A673 (cell line): ENCODE measurements around the gene TRMT61A. TPM values are rescaled to one million over a fixed set of nuclear protein-coding genes. Genes with fewer than 3 reads are reported as not detected.

Source experiments
- BruUV-seq: library from RNA; stranded (reverse); fragments of 400-500 nt; replicated peaks from 2 replicates; lab custom pipeline; 2021; lab: Mats Ljungman, UMichigan
- CTCF ChIA-PET: fragments of 300-600 bp; sonication (Branson Sonifier 250); formaldehyde crosslinking; loops from one replicate; lab custom pipeline; 2022; ENCODE audit warnings: antibody characterized with exemption; lab: Charles Lee
- POLR2A ChIA-PET: fragments of 300-600 bp; sonication (Branson Sonifier 250); formaldehyde crosslinking; loops from one replicate; lab custom pipeline; 2022; ENCODE audit warnings: antibody characterized with exemption; ENCODE audit not compliant: low non-redundant PET; lab: Charles Lee
- DNase-seq: peaks from one replicate; pipeline ENCODE4 v3.0.0-alpha.2; 2015; ENCODE audit warnings: low spot score
- H3K27ac ChIP-seq: fragments of 200-600 bp; sonication (generic); 2 replicates; pipeline ENCODE4 v1.5.1; 2016; ENCODE audit warnings: mixed run types, low read depth, mild to moderate bottlenecking, mixed read lengths, antibody characterized with exemption, low read length; ENCODE audit not compliant: poor library complexity, severe bottlenecking
- H3K27me3 ChIP-seq: fragments of 200-600 bp; sonication (generic); replicated peaks from 2 replicates; pipeline ENCODE4 v1.6.1; 2017; ENCODE audit warnings: mixed run types, low read depth, mild to moderate bottlenecking, mixed read lengths, antibody characterized with exemption, low read length; ENCODE audit not compliant: insufficient read depth, poor library complexity
- H3K36me3 ChIP-seq: fragments of 200-600 bp; sonication (generic); 2 replicates; pipeline ENCODE4 v1.6.1; 2016; ENCODE audit warnings: mixed run types, mild to moderate bottlenecking, mixed read lengths, antibody characterized with exemption, low read length; ENCODE audit not compliant: insufficient read depth, poor library complexity, severe bottlenecking
- H3K4me1 ChIP-seq: fragments of 200-600 bp; sonication (generic); 2 replicates; pipeline ENCODE4 v1.6.1; 2017; ENCODE audit warnings: mixed run types, mild to moderate bottlenecking, mixed read lengths, antibody characterized with exemption, low read length; ENCODE audit not compliant: insufficient read depth, poor library complexity, severe bottlenecking
- H3K4me3 ChIP-seq: fragments of 200-600 bp; sonication (generic); 2 replicates; pipeline ENCODE4 v1.5.1; 2016; ENCODE audit warnings: low read depth, mixed run types, mild to moderate bottlenecking, mixed read lengths, low read length; ENCODE audit not compliant: poor library complexity, severe bottlenecking
- H3K9me3 ChIP-seq: fragments of 200-600 bp; sonication (generic); 2 replicates; pipeline ENCODE4 v1.6.1; 2016; ENCODE audit warnings: mixed run types, low read depth, mild to moderate bottlenecking, mixed read lengths, antibody characterized with exemption, low read length; ENCODE audit not compliant: poor library complexity, severe bottlenecking
- EZH2 ChIP-seq: fragments of 200-600 bp; sonication (generic); IDR thresholded peaks from 2 replicates; pipeline ENCODE4 v1.6.1; 2017; ENCODE audit warnings: borderline replicate concordance, low read depth, mild to moderate bottlenecking, mixed read lengths, antibody characterized with exemption, low read length; ENCODE audit not compliant: poor library complexity, severe bottlenecking
- intact Hi-C: fragments of 100-400 bp; cut with micrococcal nuclease; formaldehyde crosslinking; loops from one replicate; pipeline ENCODE4 v1.10.0; 2022; ENCODE audit not compliant: unreplicated experiment
- total RNA-seq: library from RNA; stranded (reverse); gene quantifications from 2 replicates; pipeline ENCODE4 v1.2.3, GENCODE V29; 2021
- TF ChIP-seq, protein P1 (sequence below): fragments of 300-800, 200-600 bp; sonication (generic); conservative IDR thresholded peaks from 2 replicates; pipeline ENCODE4 v1.5.1; 2017; ENCODE audit warnings: low read depth, mild to moderate bottlenecking, antibody characterized with exemption, low read length, moderate library complexity, mixed read lengths

Gene TRMT61A
- total RNA-seq, 1 experiment from 2014 or later: 23.6 TPM

DNA sequence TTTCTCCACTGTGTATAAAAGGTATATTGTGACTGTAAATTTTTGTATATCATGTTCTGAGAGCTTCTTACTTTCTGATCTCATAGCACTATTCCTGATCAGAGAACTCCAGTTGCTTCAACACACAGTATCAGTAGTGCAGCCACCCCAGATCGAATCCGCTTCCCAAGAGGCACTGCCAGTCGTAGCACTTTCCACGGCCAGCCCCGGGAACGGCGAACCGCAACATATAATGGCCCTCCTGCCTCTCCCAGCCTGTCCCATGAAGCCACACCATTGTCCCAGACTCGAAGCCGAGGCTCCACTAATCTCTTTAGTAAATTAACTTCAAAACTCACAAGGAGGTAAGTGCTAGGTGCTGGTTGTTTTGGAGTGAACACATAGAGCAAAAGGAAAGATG lies 37.3 kb upstream of the TRMT61A start:
- no peak for DNase-seq
- Histone ChIP-seq H3K4me1 (no peaks in the 10 kb centered on the region), H3K36me3 (peaks cover 38% of the 10 kb centered on the region), H3K27ac (no peak overlapping the region), H3K27me3 (no peaks in the 10 kb centered on the region), H3K9me3 (no peaks in the 10 kb centered on the region), H3K4me3 (no peak overlapping the region)
- CTCF ChIA-PET: no interaction called here
- intact Hi-C loops: no loop called here
- TF ChIP-seq, protein P1, sequence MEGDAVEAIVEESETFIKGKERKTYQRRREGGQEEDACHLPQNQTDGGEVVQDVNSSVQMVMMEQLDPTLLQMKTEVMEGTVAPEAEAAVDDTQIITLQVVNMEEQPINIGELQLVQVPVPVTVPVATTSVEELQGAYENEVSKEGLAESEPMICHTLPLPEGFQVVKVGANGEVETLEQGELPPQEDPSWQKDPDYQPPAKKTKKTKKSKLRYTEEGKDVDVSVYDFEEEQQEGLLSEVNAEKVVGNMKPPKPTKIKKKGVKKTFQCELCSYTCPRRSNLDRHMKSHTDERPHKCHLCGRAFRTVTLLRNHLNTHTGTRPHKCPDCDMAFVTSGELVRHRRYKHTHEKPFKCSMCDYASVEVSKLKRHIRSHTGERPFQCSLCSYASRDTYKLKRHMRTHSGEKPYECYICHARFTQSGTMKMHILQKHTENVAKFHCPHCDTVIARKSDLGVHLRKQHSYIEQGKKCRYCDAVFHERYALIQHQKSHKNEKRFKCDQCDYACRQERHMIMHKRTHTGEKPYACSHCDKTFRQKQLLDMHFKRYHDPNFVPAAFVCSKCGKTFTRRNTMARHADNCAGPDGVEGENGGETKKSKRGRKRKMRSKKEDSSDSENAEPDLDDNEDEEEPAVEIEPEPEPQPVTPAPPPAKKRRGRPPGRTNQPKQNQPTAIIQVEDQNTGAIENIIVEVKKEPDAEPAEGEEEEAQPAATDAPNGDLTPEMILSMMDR: no peak
- no TSS peak for BruUV-seq
- POLR2A ChIA-PET: no interaction called here

DNA sequence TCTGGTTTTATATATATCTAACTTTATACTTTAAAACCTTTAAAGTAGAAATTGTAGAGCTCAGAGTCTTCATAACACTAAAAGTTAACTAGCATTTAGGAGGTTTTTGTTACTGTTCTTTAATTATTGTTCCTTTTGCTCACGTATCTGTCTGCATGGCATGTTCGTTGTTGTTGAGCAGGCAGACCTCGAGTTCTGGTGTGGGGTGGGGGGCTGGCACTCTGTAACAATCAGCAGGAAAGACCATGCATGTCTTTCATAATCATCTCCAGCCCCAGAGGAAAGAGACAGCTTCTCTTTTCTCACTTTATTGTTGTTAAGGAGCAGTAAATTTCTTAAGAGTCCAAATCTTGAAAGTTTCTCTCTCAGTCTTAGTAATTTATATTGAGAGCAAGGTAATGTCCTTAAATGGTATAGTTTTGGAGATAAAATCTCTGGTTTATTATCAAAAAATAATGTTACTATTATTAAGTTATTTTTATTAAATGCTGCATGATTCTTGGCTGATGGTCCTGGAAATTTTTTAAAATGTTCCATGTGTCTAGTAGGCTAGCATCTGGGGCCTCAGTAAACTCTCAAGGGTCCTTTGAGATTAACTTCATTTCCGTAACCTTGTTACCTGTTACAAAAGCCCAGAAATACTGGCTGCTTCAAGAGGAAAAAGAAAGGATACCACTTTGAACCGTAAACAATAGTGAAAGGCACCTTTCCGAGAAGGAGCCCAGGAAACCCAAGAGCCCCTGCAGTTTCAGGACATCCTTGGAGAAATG lies 36.7 kb upstream of the TRMT61A start:
- ChIA-PET CTCF (no interaction called here), POLR2A (no interaction called here)
- no peak overlapping the region for H3K4me3 ChIP-seq
- BruUV-seq: no TSS peak
- DNase-seq: no peak
- H3K4me1 ChIP-seq: no peaks in the 10 kb centered on the region
- H3K36me3 ChIP-seq: peaks cover 41% of the 10 kb centered on the region
- intact Hi-C loops: no loop called here
- H3K9me3 ChIP-seq: no peaks in the 10 kb centered on the region
- TF ChIP-seq EZH2: no peak
- TF ChIP-seq, protein P1: no peak
- H3K27ac ChIP-seq: no peak overlapping the region
- no peaks in the 10 kb centered on the region for H3K27me3 ChIP-seq

- ChIA-PET CTCF (no interaction called here), POLR2A (no interaction called here)
- no peak for DNase-seq
- Histone ChIP-seq H3K9me3 (no peaks in the 10 kb centered on the region), H3K36me3 (peaks cover 57% of the 10 kb centered on the region), H3K4me1 (no peaks in the 10 kb centered on the region), H3K4me3 (no peak overlapping the region), H3K27ac (no peak overlapping the region), H3K27me3 (no peaks in the 10 kb centered on the region)
- no TSS peak for BruUV-seq
- no peak for TF ChIP-seq EZH2
- TF ChIP-seq, protein P1: no peak
- intact Hi-C loops: no loop called here
Observed at GRCh38 chr14:103495854-103496253, 33.1 kb upstream of the TRMT61A start.
